K562 (cell line): ENCODE results near the gene HOXB7. TPM values are rescaled to one million over a fixed set of nuclear protein-coding genes. Genes with fewer than 3 reads are reported as not detected.

Experiments
- KAT2B ChIP-seq: IDR thresholded peaks from one replicate; pipeline ENCODE4 v1.6.1; 2012; ENCODE audit warnings: low read depth, mild to moderate bottlenecking, control low read depth, inconsistent platforms, low read length, moderate library complexity
- MAFG ChIP-seq: fragments of 450-650 bp; conservative IDR thresholded peaks from 2 replicates; pipeline ENCODE4 v1.6.1; 2016; ENCODE audit warnings: missing genetic modification characterization, missing compliant biosample characterization
- MECOM ChIP-seq: fragments of 250-450 bp; sonication (Bioruptor Pico); IDR thresholded peaks from 2 replicates; pipeline ENCODE4 v1.8.0; 2022; ENCODE audit warnings: inconsistent platforms
- PBX2 ChIP-seq, 2 experiments: IDR thresholded peaks in 1 of 2; conservative IDR thresholded peaks in 1 of 2; 2 replicates each; pipeline ENCODE4 v1.6.1; 2016; ENCODE audit warnings: low read depth in 2 of 2, mild to moderate bottlenecking in 1 of 2, missing compliant biosample characterization in 1 of 2, missing genetic modification characterization in 1 of 2, moderate library complexity in 1 of 2
- RBFOX2 ChIP-seq: fragments of 200-400 bp; formaldehyde crosslinking; IDR thresholded peaks from 2 replicates; pipeline ENCODE4 v1.6.1; 2017; ENCODE audit warnings: low read depth, mild to moderate bottlenecking, low read length, moderate library complexity
- polyA plus RNA-seq, 8 experiments: library from polyadenylated mRNA; depleted of rRNA in 4 of 8; stranded (reverse) in 5 of 8; unstranded in 3 of 8; fragments of >200 nt; fragmentation: Nextera tagmentation in 2 of 8; fragmentation: Illumina TruSeq in 1 of 8; extraction: Ambion mirVana in 2 of 8; extraction: Trizol in 1 of 8; gene quantifications; 2 replicates each; pipeline versions ENCODE4 v1.2.1 to v1.2.3, GENCODE V29; 2011 to 2014; ENCODE audit warnings: inconsistent platforms in 1 of 8, missing spikeins in 1 of 8
- total RNA-seq, 7 experiments: library from RNA; depleted of rRNA in 6 of 7; stranded (reverse); fragments of >200 nt in 6 of 7; fragmentation: Illumina TruSeq in 2 of 7; extraction: Trizol in 2 of 7; gene quantifications; 2 replicates each; pipeline versions ENCODE4 v1.2.1 to v1.2.3, GENCODE V29; 2011 to 2021; ENCODE audit warnings: low replicate concordance in 1 of 7

Gene HOXB7
- total and polyA plus RNA-seq, 9 of the 15 experiments (the other 6 are each of a cell fraction or from before 2014, with no cell fraction given): 5.5 to 16.7 (median 8.3) TPM

DNA sequence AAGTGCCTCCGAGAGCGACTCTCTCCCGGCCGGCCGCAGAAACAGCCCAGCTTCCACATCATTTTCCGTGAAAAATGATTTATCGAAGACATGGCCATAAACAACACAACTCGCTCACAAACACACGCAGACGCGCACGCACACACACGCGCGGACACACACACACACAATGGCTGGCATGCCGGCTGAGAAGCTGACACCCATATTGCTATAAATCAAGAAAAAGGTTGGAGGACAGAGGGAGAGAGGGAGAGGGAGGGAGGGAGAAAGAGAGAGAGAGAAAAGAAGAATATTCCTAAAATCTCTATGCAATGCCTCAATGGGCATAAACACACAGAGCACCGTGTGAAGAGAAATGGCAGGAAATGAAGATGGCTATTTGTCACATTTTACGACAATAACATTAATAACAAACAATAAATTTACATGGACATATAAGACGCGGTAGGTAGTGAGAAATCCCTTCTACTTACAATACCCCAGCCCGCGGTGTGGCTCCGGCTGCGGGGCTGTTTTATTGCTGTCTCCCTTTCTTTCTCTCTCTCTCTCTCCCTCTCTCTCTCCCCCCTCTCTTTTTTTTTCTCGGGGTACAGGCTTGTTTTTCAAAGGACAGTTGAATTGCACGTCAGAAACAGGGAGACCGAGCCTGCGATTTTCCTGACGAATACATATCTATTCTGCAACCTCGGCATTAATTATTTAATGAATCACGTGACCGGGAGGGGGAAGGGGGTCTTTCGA is 42.1 kb downstream of the HOXB7 start (continued):
- TF ChIP-seq PBX2 (CRISPR knock-in tag; IDR thresholded peaks at IDR 0.05; ENCODE audit: low read depth): no peak
- peak; percentile 48 for TF ChIP-seq PBX2 (tag; conservative IDR thresholded peaks at IDR 0.05; ENCODE audit: low read depth)
- no peak for TF ChIP-seq MECOM (CRISPR knock-in tag)
- TF ChIP-seq KAT2B: no peak
- TF ChIP-seq MAFG (tag): peak; percentile 69
- TF ChIP-seq RBFOX2: 0 out of 2 replicates have a peak, but pooled peaks have one; percentile 18
